GM19328 (cell line): ENCODE measurements around the gene KMT2E.
"Not testable (repeated sequence)": the region's sequence is repeated elsewhere in the genome, so short reads cannot be mapped to it uniquely, and the experiment has no call there.

ENCODE experiments used
- ATAC-seq: cut with Tn5 transposase; IDR thresholded peaks from one replicate; pipeline ENCODE4 v1.9.1; 2021; ENCODE audit warnings: mild to moderate bottlenecking, moderate library complexity; ENCODE audit not compliant: unreplicated experiment

The KMT2E gene

GRCh38 chr7:104983076-104983577 is 30.9 kb upstream of the KMT2E start:
- ATAC-seq = no peak

GRCh38 chr7:104983578-104984539 is 30.1 kb upstream of the KMT2E start:
- peak; percentile 89 for ATAC-seq

DNA sequence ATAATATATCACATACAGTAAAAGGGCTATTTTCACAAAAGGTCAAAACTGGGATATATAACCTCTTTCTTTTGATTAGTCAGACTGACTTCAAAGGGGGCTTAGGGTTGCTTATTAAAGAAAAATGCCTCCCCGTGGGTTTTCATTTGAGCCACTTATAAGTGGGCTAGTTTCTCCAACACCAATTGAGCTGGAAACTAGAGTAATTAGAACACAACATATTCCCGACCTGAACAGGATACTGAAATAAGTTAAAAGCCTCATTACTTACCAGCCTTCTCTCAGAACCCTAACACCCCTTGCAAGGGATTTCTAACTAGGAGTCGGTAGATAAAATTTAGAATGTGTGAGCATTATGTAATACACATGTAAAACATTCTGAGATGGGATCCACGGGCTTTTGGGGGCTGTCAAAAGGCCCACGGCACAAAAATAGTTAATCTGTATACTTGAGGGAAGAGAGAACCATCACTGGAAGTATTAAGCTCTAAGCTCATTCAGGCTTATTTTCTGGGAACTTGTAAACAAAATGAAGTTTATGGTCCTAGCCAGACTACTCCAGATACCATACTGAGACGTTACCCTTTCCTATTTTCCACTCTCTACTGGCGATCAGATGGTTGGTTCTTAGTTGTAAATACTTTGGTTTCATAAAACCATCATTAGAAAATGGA is 29.3 kb upstream of the KMT2E start:
- no peak for ATAC-seq

- no peak for ATAC-seq
Measured at GRCh38 chr7:104985259-104985617, 28.8 kb upstream of the KMT2E start.

- ATAC-seq = no peak
Measured at GRCh38 chr7:104986628-104987259, 27.3 kb upstream of the KMT2E start.

GRCh38 chr7:104987403-104987802 is 26.6 kb upstream of the KMT2E start:
- ATAC-seq = not testable (repeated sequence)

GRCh38 chr7:104990983-104991382 is 23.0 kb upstream of the KMT2E start:
- no peak for ATAC-seq

DNA sequence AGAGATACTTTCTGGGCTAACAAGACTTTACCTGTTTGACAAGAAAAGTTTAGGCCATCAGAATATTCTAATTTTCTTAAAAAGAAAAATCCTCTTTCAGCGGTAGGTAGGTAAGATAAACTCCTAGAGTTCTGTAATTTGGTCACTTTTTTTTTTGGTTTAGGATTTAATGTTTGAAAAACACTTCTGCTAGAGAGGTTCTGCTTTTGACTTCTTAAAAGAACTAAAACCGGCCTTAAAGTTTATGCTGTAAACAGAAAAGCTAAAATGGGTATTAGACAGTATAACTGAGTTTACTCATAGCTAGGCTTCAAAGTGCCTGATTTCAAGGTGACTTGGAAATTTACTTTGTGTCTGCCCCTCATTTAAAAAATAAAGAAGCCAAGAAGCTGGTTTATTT is 21.7 kb upstream of the KMT2E start:
- ATAC-seq = no peak

DNA sequence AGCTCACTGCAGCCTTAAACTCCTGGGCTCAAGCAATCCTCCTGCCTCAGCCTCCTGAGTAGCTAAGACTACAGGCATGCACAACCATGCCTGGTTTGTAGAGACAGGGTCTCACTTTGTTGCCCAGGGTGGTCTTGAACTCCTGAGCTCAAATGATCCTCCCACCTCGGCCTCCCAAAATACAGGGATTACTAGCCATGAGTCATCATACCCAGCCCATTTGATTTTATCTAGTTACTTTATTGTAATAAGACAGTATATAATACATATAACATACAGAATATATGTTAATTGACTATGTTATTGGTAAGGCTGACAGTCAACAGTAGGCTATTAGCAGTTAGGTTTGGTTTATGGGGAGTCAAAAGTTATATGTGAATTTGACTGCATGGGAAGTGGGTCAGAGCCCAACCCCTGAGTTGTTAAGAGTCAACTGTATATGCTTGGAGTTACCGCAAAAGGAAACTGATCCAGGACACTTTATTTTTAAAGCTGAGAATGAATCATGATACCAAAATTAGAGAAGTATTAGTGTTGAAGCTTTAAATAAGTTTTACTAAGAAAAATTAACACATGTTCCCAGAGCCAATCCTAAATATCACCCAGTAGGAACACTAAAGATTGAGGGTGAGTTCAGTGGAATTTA is 20.7 kb upstream of the KMT2E start:
- no peak for ATAC-seq

DNA sequence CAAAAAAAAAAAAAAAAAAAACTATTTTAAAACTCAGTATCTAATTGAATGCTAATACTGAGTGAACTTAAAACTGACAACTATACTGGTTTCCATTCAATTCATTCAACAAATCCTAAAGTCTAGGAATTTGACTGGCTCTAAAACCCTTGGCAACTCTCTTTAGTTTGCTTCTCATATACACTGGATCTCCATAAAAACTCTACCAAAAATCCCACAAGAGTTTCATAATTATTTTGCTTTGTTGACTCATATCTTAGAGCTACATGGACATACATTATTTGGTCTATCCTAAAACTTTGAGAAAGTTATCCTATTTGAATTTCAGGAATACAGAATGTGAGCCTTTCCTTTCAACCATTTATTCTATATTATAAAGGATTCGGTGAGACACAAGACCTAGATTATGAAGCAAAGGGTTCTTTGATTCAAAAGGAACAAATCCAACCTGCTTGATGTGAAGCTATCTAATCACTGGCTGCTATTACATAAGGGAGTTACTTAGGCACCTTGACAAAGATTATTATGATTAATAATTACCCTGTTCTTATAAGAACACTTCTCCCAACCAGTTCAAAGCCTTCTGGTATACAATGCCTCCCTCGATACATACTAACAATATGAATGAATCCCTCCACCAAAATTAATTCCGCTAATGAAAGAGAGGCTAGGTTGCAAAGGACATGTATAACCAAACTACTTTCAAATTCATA is 15.8 kb upstream of the KMT2E start:
- no peak for ATAC-seq

DNA sequence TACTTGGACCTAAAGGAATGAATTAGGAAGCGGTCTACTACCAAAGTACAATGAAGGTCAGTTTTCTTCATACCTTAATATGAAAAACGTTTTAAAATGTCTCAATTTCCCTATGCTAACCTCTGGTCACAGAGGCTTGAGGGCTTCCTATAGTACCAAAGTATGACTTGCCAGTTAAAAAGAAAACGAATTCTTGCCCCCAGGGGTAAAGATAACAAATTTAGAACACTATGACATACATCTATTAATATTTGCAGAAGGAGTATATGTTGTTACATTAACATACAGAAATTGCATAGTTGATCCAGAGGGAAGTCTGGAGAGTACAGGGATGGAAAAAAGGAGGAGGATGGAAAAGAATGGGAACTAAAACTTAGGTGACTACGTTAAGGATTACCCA is 13.8 kb upstream of the KMT2E start:
- no peak for ATAC-seq

- no peak for ATAC-seq
Measured at GRCh38 chr7:105000927-105001336, 13.1 kb upstream of the KMT2E start.

DNA sequence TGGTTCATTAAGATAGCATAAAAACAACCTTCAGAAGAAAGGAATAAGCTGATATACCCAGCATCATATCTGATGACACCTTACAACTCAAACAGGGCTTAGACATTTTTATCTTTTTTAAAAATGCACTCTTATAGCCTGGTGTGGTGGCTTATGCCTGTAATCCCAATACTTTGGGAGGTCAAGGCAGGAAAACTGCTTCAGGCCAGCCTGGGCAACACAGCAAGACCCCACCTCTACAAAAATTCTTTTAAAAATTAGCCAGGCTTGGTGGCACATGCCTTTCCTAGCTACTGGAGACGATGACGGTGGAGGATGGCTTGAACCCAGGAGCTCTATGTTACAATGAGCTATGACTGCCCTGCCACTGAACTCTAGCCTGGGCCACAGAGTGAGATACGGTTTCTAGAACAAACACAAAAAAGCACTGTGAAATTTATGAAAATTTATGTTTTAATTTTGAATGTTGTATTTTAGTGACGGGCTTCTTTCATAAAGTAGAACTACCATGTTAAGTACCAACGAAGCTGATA is 12.3 kb upstream of the KMT2E start:
- no peak for ATAC-seq

DNA sequence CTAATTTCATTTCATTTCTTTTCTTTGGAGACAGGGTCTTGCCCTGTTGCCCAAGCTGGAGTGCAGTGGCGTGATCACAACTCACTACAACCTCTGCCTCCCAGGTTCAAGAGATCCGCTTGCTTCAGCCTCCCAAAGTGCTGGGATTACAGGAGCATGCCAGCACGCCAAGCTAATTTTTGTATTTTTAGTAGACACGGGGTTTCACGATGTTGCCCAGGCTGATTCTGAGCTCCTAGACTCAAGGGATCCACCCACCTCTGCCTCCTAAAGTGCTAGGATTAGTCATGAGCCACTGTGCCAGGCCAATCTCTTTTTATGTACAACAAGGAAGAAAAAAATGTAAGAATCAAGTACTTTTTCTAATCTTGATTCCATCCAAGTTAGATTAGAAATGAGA is 10.7 kb upstream of the KMT2E start:
- no peak for ATAC-seq

GRCh38 chr7:105003872-105004510 is 10.0 kb upstream of the KMT2E start:
- ATAC-seq = no peak

DNA sequence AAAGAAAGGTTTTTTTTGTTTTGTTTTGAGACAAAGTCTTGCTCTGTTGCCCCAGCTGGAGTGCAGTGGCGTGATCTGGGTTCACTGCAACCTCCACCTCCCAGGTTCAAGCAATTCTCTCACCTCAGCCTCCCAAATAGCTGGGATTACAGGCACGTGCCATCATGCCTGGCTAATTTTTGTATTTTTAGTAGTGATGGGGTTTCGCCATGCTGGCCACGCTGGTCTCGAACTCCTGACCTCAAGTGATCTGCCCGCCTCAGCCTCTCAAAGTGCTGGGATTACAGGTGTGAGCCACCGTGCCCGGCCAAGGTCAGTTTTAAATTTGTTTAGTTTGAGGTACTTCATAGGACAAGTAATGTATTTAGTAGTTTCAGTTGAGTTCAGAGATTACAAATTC is 9.0 kb upstream of the KMT2E start:
- not testable (repeated sequence) for ATAC-seq

DNA sequence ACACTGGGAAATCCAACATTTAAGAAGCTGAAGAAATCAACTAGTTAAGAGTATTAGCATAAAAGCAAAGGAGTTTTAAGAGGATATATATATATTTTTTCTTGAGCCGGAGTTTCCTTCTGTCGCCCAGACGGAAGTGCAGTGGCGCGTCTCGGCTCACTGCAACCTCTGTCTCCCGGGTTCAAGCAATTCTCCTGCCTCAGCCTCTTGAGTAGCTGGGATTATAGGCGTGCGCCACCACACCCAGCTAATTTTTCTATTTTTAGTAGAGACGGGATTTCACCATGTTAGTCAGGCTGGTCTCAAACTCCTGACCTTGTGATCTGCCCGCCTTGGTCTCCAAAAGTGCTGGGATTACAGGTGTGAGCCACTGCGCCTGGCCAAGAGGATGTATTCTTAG is 8.5 kb upstream of the KMT2E start:
- ATAC-seq = not testable (repeated sequence)

DNA sequence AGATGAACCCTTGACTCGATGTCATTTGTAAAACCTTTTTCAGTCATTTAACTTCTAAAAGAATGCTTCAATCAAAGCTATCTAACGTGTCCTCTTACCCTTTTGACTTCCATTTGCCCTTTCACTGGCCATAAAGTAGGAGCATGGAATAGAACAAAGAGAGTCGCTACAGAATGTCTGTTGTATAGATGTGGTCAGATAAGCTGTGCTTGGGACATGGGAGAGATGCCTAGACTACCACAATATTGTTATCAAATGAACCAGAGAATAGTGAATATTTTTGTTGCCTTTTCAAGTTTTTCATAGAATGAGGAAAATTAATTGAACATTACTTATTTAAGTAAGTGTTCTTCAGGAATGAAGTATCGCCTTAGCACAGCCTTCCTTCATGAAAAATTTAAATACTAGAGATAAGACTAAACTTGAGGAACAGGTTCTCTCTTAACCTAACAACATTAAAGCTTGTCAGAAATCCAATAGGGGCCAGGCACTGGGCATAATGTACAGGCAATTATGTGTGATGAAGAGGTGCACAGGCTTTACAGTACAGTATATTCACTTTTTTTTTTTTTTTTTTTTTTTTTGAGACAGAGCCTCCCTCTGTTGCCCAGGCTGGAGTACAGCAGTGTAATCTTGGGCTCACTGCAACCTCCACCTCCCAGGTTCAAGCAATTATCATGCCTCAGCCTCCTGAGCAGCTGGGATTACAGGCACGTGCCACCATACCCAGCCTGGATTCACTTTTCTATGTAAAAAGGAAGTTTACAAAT is 7.5 kb upstream of the KMT2E start:
- no peak for ATAC-seq

DNA sequence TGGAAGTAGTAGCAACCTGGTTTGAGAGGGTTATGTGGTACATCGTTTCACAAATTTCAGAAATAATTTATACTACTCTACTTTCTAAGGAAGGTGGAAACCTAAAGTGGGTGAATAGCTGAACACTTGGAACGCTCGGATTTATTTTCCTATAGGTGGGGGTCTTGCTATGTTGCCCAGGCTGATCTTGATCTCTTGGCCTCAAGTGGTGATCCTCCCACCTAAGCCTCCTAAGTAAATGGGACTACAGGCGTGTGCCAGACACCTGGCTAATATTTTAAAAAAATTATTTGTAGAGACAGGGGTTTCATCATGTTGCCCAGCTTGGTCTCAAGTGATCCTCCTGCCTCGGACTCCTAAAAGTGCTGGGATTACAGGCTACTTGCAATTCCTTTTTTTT is 6.7 kb upstream of the KMT2E start:
- no peak for ATAC-seq
